LNCAP (cell line): ENCODE data around the gene TAS1R2.

Experiments used
- TF ChIP-seq, protein P1 (sequence below): fragments of 450-650 bp; IDR thresholded peaks from 2 replicates; pipeline ENCODE4 v1.5.1; 2017; ENCODE audit warnings: mild to moderate bottlenecking

TAS1R2 gene

DNA sequence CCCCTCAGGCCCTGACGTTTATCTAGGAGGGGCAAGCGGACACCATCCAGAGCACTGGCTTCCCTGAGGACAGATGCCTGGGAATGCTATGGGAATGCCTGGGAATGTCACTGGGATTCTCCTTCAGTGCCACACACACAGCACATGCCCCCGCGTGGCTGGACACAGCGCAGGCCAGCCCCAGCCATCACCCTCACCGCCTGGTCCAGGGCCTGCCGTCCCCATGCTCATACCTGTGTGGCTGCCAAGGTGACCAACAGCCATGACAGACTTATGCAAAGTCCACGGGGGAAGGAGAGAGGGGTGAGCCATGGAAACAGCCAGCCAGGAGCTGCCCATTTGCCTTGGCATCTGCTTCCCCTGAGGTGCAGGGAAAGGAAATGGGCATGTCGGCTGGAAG, 5.7 kb upstream of the TAS1R2 start:
- TF ChIP-seq, protein P1, sequence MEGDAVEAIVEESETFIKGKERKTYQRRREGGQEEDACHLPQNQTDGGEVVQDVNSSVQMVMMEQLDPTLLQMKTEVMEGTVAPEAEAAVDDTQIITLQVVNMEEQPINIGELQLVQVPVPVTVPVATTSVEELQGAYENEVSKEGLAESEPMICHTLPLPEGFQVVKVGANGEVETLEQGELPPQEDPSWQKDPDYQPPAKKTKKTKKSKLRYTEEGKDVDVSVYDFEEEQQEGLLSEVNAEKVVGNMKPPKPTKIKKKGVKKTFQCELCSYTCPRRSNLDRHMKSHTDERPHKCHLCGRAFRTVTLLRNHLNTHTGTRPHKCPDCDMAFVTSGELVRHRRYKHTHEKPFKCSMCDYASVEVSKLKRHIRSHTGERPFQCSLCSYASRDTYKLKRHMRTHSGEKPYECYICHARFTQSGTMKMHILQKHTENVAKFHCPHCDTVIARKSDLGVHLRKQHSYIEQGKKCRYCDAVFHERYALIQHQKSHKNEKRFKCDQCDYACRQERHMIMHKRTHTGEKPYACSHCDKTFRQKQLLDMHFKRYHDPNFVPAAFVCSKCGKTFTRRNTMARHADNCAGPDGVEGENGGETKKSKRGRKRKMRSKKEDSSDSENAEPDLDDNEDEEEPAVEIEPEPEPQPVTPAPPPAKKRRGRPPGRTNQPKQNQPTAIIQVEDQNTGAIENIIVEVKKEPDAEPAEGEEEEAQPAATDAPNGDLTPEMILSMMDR: no peak

DNA sequence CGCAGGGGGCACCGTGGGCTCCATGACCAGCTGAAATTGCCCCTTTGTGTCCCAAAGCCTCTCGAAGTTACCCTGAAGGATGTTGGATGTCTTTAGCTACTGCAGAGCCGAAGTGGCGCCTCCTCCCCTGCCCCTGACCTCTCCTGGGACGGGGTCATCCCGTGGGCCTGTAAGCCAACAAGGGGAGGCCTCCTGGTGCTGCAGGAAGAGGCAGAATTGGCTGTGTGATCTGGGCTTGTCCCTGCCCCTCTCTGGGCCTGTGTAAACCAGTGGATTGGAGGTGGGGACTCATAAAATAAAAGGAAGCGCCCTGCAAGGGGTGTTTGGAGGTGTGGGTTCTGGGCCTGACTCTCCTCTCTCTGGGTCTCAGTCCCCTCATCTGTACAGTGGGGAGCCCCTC, 2.1 kb upstream of the TAS1R2 start:
- TF ChIP-seq, protein P1: no peak

DNA sequence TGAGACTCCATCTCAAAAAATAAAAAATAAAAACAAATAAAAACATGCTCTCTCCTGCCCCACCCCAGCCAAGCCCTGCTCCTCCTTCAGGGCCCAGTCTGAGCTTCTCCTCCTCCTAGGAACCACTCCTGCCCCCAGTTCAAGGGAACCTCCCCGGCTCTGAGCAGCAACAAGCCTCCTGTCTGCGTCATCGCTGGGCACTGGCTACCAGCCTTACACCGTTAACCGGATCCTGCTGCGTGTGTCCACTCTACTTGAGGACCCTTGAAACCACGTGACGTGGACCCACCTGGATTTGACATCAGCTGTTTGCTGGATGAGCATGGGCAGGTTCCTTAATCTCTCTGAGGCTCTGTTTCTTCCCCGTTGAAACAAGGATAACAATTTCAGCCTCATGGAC, 1.6 kb upstream of the TAS1R2 start:
- TF ChIP-seq, protein P1: no peak

DNA sequence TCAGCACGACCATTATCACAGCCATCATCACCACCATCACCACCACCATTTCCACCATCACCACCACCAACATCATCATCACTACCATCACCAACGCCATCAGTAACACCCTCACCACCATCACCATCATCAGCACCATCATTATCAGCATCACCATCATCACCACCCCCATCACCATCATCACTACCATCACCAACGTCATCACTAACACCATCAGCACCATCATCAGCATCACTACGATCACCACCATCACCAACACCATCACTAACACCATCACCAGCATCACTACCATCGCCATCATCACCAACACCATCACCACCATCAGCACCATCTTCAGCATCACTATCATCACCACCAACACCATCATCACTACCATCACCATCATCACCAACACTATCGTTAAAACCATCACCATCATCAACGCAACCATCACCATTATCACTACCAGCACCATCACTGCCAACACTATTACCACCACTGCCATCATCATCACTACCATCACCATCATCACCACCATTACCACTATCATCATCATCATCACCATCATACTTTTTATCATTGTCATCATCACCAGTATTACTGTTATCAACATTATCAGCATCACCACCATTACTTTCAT, 1.3 kb downstream of the TAS1R2 start:
- TF ChIP-seq, protein P1: no peak

DNA sequence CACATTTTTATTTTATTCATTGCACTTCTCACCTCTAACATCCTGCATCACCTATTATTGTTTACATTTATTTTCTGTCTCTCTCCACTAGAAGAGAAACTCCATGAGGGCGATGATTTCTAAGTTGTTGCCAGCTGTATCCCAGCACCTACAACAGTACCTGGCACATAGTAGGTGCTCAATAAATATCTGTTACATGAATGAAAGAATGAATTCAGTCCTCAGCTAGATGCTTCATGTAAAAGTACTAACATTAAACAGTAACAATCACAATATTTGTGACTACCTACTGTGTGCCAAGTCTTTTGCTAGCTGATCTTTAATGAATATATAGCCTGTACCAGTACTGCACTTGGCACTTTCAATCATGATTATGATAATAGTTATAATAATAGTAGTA, 3.0 kb downstream of the TAS1R2 start:
- TF ChIP-seq, protein P1: no peak

DNA sequence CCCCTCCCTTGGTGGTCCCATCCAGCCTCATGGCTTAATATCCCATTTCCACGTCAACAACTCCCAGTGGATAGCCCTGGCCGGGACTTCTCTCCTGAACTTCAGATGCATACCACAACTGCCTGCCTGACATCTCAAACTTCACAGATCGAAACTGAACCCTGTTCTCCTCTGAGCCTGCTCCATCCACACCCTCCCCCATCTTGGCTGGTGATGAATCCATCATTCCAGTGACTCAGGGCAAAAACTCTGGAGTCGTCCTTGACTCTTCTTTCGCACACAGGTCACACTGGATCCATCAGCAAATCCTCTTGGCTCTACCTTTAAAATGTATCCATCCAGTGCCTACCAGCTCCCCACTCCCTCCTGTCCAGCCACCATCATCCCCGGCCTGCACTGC, 3.9 kb downstream of the TAS1R2 start:
- TF ChIP-seq, protein P1: no peak

DNA sequence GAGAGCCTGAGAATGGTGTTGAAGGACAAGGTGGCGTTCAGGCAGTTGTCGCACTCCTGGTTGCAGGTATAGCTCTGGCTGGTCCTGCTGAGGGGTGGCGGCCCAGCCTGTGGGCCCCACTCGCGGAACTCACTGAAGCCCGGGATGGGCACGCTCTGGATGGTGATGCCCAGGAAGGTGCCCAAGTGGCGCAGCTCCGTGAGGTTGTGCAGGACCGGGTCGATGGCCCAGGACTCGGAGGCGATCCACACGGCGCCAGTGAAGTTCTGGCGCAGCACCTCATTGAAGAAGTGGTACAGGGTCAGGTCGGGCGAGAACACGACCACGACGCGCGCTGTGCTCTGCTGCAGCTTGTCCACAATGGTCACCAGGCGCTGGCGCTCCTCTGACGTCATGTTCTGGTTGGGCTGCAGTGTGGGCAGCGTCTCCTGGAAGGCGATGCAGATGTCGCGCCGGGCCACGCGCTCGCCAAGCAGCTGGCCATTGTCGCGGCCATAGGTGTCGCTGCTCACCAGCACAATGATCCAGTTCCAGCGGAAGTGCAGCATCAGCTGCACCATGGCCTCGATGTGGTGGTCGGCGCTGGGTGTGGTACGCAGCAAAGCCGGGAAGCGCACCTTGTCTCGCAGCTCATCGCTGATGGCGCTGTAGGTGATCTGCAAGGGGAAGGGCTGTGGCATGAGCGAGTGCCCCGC, 5.0 kb downstream of the TAS1R2 start:
- TF ChIP-seq, protein P1: no peak; the same call in 1 of the 2 replicates

DNA sequence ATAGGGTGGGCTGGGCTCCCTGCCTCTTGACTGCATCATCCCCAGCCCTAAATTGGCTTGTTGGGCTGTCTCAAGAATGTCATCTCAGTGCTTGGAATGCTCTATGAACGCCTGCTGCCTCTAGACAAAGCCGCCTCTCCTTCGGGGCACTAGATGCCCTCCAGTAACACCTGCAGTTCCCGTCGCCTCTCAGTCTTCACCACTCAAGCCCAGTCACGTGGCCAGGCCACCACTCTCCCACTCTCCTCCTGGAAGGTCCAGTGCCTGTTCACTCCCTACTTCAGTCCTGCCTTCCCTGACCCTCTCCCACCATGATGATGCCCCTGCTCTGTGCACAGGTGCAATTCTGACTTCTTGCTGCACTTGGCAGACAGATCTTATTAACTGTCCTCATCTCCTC, 7.0 kb downstream of the TAS1R2 start:
- TF ChIP-seq, protein P1: no peak
